Hair follicle dermal papilla cell (primary cell): ENCODE data around the gene B9D1. TPM values are rescaled to one million over a fixed set of nuclear protein-coding genes. Genes with fewer than 3 reads are reported as not detected.

Experiments
- small RNA-seq: library from RNA; depleted of rRNA; stranded (forward); fragments of <200 nt; gene quantifications from one replicate; pipeline ENCODE3, GENCODE V24; 2012
- total RNA-seq: library from RNA; depleted of rRNA; stranded (reverse); fragments of >200 nt; gene quantifications from 2 replicates; pipeline ENCODE4 v1.2.3, GENCODE V29; 2012

The B9D1 gene
- 31.2 and 39.3 TPM in 2 replicates for total RNA-seq

GRCh38 chr17:19362277-19363113 is at the start of gene B9D1:
B9D1 (minus strand) TSS chr17:19362723; CDS start chr17:19362569, 154 bp downstream.

GRCh38 chr17:19410875-19411620 is 48.5 kb upstream of the B9D1 start, which contains the start of gene RNF112:
RNF112 (plus strand) TSS chr17:19411232; CDS start chr17:19411409, 177 bp downstream.

GRCh38 chr17:19386974-19387920 is 24.7 kb upstream of the B9D1 start, which contains the start of gene MFAP4:
MFAP4 (minus strand) TSS chr17:19387190; CDS start chr17:19387155, 35 bp downstream.

GRCh38 chr17:19378416-19379360 is 16.2 kb upstream of the B9D1 start, which contains the start of gene MAPK7:
MAPK7 (plus strand) TSS chr17:19378498; CDS start chr17:19378901, 403 bp downstream.

Small RNAs within 50 kb of the gene (small RNA-seq; reads per million reads assigned to genes)
- gene MIR1180 = 7.3 reads per million, percentile 86 among the genes with 10 or more reads in this experiment

Other genes with a start within 250 kb of the B9D1 start
- 0.12 TPM in 1 of 2 replicates, not detected in the other for gene GRAPL, start 235.1 kb downstream of the B9D1 start, total RNA-seq
- gene EPN2, start 125.4 kb downstream of the B9D1 start, total RNA-seq = 23.2 and 28.1 TPM in 2 replicates
- 38.5 and 39.2 TPM in 2 replicates for gene MAPK7, start 15.8 kb upstream of the B9D1 start, total RNA-seq
- 97.8 and 132 TPM in 2 replicates for gene MFAP4, start 24.5 kb upstream of the B9D1 start, total RNA-seq
- gene RNF112, start 48.5 kb upstream of the B9D1 start, total RNA-seq = 4.0 and 9.1 TPM in 2 replicates
- 4.3 and 5.2 TPM in 2 replicates for gene SLC47A1, start 171.1 kb upstream of the B9D1 start, total RNA-seq